GM10248 (cell line): ENCODE measurements around the gene MAMLD1.

Source experiments
- CTCF ChIA-PET: fragments of 300-600 bp; sonication (Branson Sonifier 250); formaldehyde crosslinking; extraction: SDS; loops from one replicate; lab custom pipeline; 2021; ENCODE audit warnings: antibody characterized with exemption; lab: Yijun Ruan, JAX
- POLR2A ChIA-PET: fragments of 350-650 bp; sonication (Branson Sonifier 250); formaldehyde crosslinking; extraction: SDS; loops from one replicate; lab custom pipeline; 2020; ENCODE audit warnings: antibody characterized with exemption; lab: Yijun Ruan, JAX
- DNase-seq: peaks from one replicate; pipeline ENCODE4 v3.0.0; 2012; ENCODE audit errors: extremely low spot score
- CTCF ChIP-seq: IDR thresholded peaks from 2 replicates; pipeline ENCODE4 v1.5.1; 2012; ENCODE audit warnings: mild to moderate bottlenecking, low read depth; ENCODE audit errors: extremely low read depth, missing control alignments, control extremely low read depth

MAMLD1 gene

GRCh38 chrX:150365990-150366911 is 3.1 kb downstream of the MAMLD1 start:
- no peak for TF ChIP-seq CTCF
- CTCF ChIA-PET = no interaction called here

GRCh38 chrX:150366951-150367545 is 3.9 kb downstream of the MAMLD1 start:
- ChIA-PET CTCF (no interaction called here), POLR2A (no interaction called here)
- no peak for TF ChIP-seq CTCF
- DNase-seq = no peak

More at GRCh38 chrX:150365990-150366911, 3.1 kb downstream of the MAMLD1 start:
- no peak for DNase-seq
- POLR2A ChIA-PET = no interaction called here

- ChIA-PET CTCF (no interaction called here), POLR2A (no interaction called here)
- TF ChIP-seq CTCF = no peak
- no peak for DNase-seq
These were observed 7.6 kb downstream of the MAMLD1 start for GRCh38 chrX:150370589-150371312.

GRCh38 chrX:150371877-150372276 is 8.8 kb downstream of the MAMLD1 start:
- ChIA-PET CTCF (no interaction called here), POLR2A (no interaction called here)
- no peak for DNase-seq
- no peak for TF ChIP-seq CTCF

- TF ChIP-seq CTCF = no peak
- POLR2A ChIA-PET = no interaction called here
- no peak for DNase-seq
- CTCF ChIA-PET = no interaction called here
These were observed 9.2 kb downstream of the MAMLD1 start for GRCh38 chrX:150372280-150372679.

- POLR2A ChIA-PET = no interaction called here
- no peak for DNase-seq
- no peak for TF ChIP-seq CTCF
- CTCF ChIA-PET = no interaction called here
These were observed 9.6 kb downstream of the MAMLD1 start for GRCh38 chrX:150372756-150373155.
